ENCODE data around the gene C9orf72. TPM values are rescaled to one million over a fixed set of nuclear protein-coding genes. Genes with fewer than 3 reads are reported as not detected.
"Not testable (repeated sequence)": the region's sequence is repeated elsewhere in the genome, so short reads cannot be mapped to it uniquely, and the experiment has no call there.

Gene C9orf72
- polyA plus RNA-seq, 1 donor = 32.1 TPM

DNA sequence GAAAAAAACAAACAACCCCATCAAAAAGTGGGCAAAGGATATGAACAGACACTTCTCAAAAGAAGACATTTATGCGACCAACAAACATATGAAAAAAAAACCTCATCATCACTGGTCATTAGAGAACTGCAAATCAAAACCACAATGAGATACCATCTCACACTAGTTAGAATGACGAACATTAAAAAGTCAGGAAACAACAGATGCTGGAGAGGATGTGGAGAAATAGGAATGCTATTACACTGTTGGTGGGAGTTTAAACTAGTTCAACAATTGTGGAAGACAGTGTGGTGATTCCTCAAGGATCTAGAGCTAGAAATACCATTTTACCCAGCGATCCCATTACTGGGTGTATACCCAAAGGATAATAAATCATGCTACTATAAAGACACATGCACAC lies 72.4 kb downstream of the C9orf72 start:
- H3K27ac ChIP-seq (ENCODE audit: low read length); H3K9me3 ChIP-seq (ENCODE audit: control insufficient read depth, low read depth, low read length); H3K4me3 ChIP-seq (ENCODE audit: low read length); H3K4me1 ChIP-seq (ENCODE audit: control insufficient read depth, insufficient read depth, low read length); H3K36me3 ChIP-seq (ENCODE audit: control insufficient read depth, insufficient read depth, low read length); H3K27me3 ChIP-seq (ENCODE audit: control insufficient read depth, insufficient read depth, low read length); DNase-seq: not testable (repeated sequence)
- 100% methylated on average over 2 of the region's 3 CpGs for WGBS (ENCODE audit: insufficient coverage, low lambda C conversion rate)

DNA sequence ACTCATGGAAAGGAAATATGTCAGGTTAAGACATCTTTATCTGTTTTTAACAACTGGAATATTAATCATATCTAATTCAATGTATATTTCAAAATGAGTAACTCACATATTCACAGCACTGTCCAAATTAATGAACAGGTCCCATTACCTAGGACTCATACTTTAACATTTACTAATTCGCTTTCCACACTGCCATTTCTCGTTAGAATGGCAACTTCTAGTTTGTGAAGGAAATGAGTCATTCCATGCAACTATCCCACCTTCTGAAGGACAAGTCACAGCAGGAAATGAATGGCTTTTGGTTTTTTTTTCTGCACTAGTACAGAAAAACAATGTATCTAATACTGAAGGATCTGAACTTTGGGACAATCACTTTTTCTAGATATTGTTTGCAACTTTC lies 73.8 kb downstream of the C9orf72 start:
- DNase-seq = peak in 1 of 2 donors; percentile 22
- Histone ChIP-seq H3K27me3 (ENCODE audit: control insufficient read depth, insufficient read depth, low read length) (no peaks in the 10 kb centered on the region), H3K4me1 (ENCODE audit: control insufficient read depth, insufficient read depth, low read length) (peaks cover 3% of the 10 kb centered on the region), H3K4me3 (ENCODE audit: low read length) (no peak overlapping the region), H3K36me3 (ENCODE audit: control insufficient read depth, insufficient read depth, low read length) (no peaks in the 10 kb centered on the region), H3K9me3 (ENCODE audit: control insufficient read depth, low read depth, low read length) (no peaks in the 10 kb centered on the region), H3K27ac (ENCODE audit: low read length) (no peak overlapping the region)
- WGBS (ENCODE audit: insufficient coverage, low lambda C conversion rate) = 20% methylated on average over 2 of the region's 2 CpGs

DNA sequence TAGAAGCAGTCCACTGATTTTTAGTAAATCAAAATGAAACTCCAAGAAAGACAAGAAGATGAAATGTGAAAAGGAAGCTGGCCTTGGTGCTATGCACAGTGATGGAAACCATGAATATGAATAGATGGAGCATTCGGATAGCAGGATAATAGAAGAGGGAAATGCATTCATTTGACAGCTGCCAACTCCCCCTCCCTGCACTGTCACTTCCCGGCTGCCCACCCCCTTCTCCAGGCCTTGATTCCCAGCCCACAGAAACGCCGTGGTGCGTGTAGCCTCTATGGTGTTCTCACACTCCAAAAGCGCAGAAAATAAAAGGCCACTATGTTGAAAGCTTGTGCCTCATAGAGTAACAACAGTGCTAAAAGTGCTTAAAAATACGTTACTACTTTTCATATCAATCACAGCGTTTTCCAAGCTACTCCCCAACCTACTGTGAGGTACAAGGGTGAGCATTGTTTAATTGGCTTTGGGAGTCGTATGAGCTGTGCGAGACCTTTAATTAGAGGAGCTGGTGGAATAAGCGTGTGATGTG lies 75.3 kb downstream of the C9orf72 start:
- no peaks in the 10 kb centered on the region for H3K36me3 ChIP-seq (ENCODE audit: control insufficient read depth, insufficient read depth, low read length)
- DNase-seq = no peak
- no peaks in the 10 kb centered on the region for H3K27me3 ChIP-seq (ENCODE audit: control insufficient read depth, insufficient read depth, low read length)
- H3K9me3 ChIP-seq (ENCODE audit: control insufficient read depth, low read depth, low read length) = no peaks in the 10 kb centered on the region
- H3K27ac ChIP-seq (ENCODE audit: low read length) = no peak overlapping the region
- 80% methylated on average over 3 of the region's 11 CpGs for WGBS (ENCODE audit: insufficient coverage, low lambda C conversion rate)
- no peaks in the 10 kb centered on the region for H3K4me1 ChIP-seq (ENCODE audit: control insufficient read depth, insufficient read depth, low read length)
- H3K4me3 ChIP-seq (ENCODE audit: low read length) = no peak overlapping the region

Other genes with a start within 250 kb of the C9orf72 start
- 0.06 TPM for gene IFNK, start 49.2 kb downstream of the C9orf72 start, polyA plus RNA-seq
- gene MOB3B, start 43.7 kb downstream of the C9orf72 start, polyA plus RNA-seq = 34.7 TPM

All from large intestine (tissue), 3 donors.